Measurements from ENCODE around the gene C9orf72. TPM values are rescaled to one million over a fixed set of nuclear protein-coding genes. Genes with fewer than 3 reads are reported as not detected.

C9orf72 gene
- total and polyA plus RNA-seq, 2 experiments from 2014 or later, result 9.3 to 30.3 TPM

DNA sequence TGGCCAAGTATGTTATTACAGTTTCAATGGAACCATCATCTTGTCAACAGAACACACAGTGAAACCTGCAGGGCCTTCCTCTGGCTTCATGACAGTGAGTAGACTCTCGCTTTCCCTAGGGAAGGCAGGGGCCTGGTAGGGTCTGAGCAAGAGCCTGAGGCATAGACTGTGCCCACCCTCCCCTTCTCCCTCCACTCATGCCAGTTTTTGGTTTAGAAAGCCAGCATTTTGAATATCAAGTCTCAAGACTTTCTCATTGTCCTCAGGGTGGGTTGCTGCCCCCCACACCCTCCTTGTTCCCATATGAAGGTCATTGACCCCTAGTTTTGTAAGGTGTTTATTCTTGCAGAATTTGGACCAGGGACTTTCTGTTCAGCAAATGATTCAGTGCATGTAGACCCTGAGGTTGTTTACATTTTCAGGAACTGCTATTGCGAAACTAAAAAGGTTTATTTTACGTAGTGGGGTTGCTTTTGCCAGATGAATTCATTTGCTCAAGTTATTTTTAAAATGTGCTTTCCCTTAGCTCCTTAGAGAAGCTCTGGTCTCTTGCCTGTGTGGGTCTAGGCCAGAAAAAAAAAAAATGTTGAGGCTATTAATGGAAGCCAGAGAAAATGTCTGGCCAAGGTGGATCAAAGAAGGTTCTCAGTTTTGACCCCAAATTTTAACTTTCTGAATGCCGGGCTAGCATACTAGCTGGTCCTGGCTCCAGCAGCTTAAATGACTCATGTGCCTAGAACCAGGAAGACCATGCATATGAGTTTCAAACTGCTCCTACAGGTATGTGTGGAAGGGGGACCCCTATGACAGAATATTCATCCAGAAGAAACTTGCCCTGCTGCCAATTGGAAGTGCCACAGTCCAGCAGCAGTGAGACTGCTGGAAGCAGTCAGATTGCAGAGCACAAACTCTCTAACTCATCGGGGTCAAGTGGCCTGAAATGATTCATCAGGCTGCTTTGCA is 33.5 kb downstream of the C9orf72 start:
- Histone ChIP-seq H3K36me3 (replicated peaks; ENCODE audit: insufficient read depth, low read depth) (no peaks in the 10 kb centered on the region), H3K27me3 (no peaks in the 10 kb centered on the region), H3K9me3 (ENCODE audit: low read depth) (no peaks in the 10 kb centered on the region), H3K4me2 (peak overlapping the region; percentile 33), H3K4me3 (no peak overlapping the region), H3K79me2 (no peaks in the 10 kb centered on the region), H4K20me1 (ENCODE audit: insufficient read depth, poor library complexity, severe bottlenecking) (no peaks in the 10 kb centered on the region), H3K27ac (peak overlapping the region; percentile 80), H3K4me1 (ENCODE audit: insufficient read depth) (peaks cover 16% of the 10 kb centered on the region), H2AFZ (no peak overlapping the region), H3K9me2 (replicated peaks; ENCODE audit: insufficient read depth) (no peaks in the 10 kb centered on the region)
- 54% methylated on average over 5 of the region's 5 CpGs for WGBS (ENCODE audit: low lambda C conversion rate, missing lambda C conversion rate)
- peak; percentile 45 for DNase-seq (ENCODE audit: low spot score)
- TF ChIP-seq EZH2 (IDR thresholded peaks at IDR 0.05; ENCODE audit: borderline replicate concordance), result no peak
- TF ChIP-seq, protein P1, sequence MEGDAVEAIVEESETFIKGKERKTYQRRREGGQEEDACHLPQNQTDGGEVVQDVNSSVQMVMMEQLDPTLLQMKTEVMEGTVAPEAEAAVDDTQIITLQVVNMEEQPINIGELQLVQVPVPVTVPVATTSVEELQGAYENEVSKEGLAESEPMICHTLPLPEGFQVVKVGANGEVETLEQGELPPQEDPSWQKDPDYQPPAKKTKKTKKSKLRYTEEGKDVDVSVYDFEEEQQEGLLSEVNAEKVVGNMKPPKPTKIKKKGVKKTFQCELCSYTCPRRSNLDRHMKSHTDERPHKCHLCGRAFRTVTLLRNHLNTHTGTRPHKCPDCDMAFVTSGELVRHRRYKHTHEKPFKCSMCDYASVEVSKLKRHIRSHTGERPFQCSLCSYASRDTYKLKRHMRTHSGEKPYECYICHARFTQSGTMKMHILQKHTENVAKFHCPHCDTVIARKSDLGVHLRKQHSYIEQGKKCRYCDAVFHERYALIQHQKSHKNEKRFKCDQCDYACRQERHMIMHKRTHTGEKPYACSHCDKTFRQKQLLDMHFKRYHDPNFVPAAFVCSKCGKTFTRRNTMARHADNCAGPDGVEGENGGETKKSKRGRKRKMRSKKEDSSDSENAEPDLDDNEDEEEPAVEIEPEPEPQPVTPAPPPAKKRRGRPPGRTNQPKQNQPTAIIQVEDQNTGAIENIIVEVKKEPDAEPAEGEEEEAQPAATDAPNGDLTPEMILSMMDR (IDR thresholded peaks at IDR 0.05; ENCODE audit: poor library complexity), result no peak
- no peak for TF ChIP-seq EZH2phosphoT487 (IDR thresholded peaks at IDR 0.05; ENCODE audit: low read depth, severe bottlenecking, unreplicated experiment)

DNA sequence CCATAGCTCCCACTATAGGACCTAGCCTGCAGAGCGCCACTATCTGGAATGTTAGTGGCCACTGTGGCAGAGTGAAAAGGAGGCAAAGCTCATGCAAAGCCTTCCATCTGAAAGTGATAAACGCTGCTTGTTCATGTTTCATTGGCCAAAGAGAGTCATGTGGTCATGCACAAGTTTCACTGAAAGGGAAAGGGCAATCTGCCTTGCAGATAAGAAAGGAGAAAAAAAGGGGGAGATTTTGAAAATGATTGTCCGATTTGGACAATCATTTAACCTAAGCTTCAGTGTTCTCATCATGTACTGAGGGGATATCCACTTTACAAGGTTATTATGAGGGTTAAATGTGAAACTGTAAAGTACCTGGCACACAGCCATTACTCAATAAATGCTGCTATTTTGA is 34.6 kb downstream of the C9orf72 start:
- no peak for TF ChIP-seq EZH2 (IDR thresholded peaks at IDR 0.05; ENCODE audit: borderline replicate concordance)
- TF ChIP-seq, protein P1 (IDR thresholded peaks at IDR 0.05; ENCODE audit: poor library complexity), result no peak
- no peak for TF ChIP-seq EZH2phosphoT487 (IDR thresholded peaks at IDR 0.05; ENCODE audit: low read depth, severe bottlenecking, unreplicated experiment)
- H3K36me3 ChIP-seq (replicated peaks; ENCODE audit: insufficient read depth, low read depth), result no peaks in the 10 kb centered on the region
- no peaks in the 10 kb centered on the region for H4K20me1 ChIP-seq (ENCODE audit: insufficient read depth, poor library complexity, severe bottlenecking)
- H3K4me1 ChIP-seq (ENCODE audit: insufficient read depth), result peaks cover 16% of the 10 kb centered on the region
- no peak overlapping the region for H3K27ac ChIP-seq
- no peak for DNase-seq (ENCODE audit: low spot score)
- no peak overlapping the region for H2AFZ ChIP-seq
- 85% methylated on average over 3 of the region's 3 CpGs for WGBS (ENCODE audit: low lambda C conversion rate, missing lambda C conversion rate)
- H3K9me3 ChIP-seq (ENCODE audit: low read depth), result no peaks in the 10 kb centered on the region
- H3K4me3 ChIP-seq, result no peak overlapping the region
- no peaks in the 10 kb centered on the region for H3K27me3 ChIP-seq
- H3K4me2 ChIP-seq, result no peak overlapping the region
- H3K79me2 ChIP-seq, result no peaks in the 10 kb centered on the region
- H3K9me2 ChIP-seq (replicated peaks; ENCODE audit: insufficient read depth), result no peaks in the 10 kb centered on the region

DNA sequence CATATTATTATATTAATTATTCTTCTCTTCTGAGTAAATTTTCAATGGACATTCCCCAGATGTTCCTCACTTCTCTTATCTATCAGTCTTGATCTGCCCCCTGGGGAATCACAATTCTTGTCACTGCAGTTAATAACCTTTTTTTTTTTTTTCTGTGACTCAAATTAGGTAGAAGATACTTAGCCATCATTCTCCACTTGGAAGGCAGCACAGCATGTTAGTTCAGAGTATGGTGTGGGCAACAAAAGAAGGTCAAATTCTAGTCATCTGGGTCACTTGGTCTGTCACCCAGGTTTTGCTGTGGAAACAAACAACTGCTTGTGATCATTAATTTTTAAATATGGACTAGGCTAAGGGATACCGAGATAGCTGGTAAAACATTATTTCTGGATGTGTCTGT is 35.5 kb downstream of the C9orf72 start:
- no peak overlapping the region for H3K27ac ChIP-seq
- no peaks in the 10 kb centered on the region for H4K20me1 ChIP-seq (ENCODE audit: insufficient read depth, poor library complexity, severe bottlenecking)
- H3K27me3 ChIP-seq, result no peaks in the 10 kb centered on the region
- no peaks in the 10 kb centered on the region for H3K36me3 ChIP-seq (replicated peaks; ENCODE audit: insufficient read depth, low read depth)
- no peaks in the 10 kb centered on the region for H3K9me2 ChIP-seq (replicated peaks; ENCODE audit: insufficient read depth)
- H3K4me1 ChIP-seq (ENCODE audit: insufficient read depth), result peaks cover 16% of the 10 kb centered on the region
- H3K4me2 ChIP-seq, result no peak overlapping the region
- no peak for TF ChIP-seq EZH2phosphoT487 (IDR thresholded peaks at IDR 0.05; ENCODE audit: low read depth, severe bottlenecking, unreplicated experiment)
- H2AFZ ChIP-seq, result no peak overlapping the region
- H3K79me2 ChIP-seq, result no peaks in the 10 kb centered on the region
- no peak overlapping the region for H3K4me3 ChIP-seq
- H3K9me3 ChIP-seq (ENCODE audit: low read depth), result no peaks in the 10 kb centered on the region
- WGBS (ENCODE audit: low lambda C conversion rate, missing lambda C conversion rate), result 100% methylated on average over 1 of the region's 1 CpG
- no peak for DNase-seq (ENCODE audit: low spot score)

DNA sequence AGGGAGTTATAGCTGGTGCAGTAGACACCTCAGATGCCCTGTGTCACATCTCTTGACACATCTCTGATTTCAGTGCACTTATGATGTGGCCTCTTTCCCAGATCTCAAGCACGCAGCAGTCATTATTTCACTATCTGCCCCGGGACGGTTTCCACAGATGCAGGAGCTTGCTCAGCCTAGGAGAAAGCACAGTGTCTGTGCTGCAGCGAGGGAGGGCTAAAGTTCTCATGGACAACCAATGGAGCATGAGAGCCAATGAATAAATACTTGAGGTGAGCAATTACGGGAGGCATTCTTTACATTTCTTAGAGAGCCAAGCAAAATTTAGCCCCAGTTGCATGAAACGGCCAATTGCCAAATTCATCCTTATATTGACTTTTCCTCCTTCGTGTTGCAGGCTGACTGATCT is 36.2 kb downstream of the C9orf72 start:
- Histone ChIP-seq H3K27me3 (no peaks in the 10 kb centered on the region), H4K20me1 (ENCODE audit: insufficient read depth, poor library complexity, severe bottlenecking) (no peaks in the 10 kb centered on the region), H3K4me2 (no peak overlapping the region), H3K4me3 (no peak overlapping the region), H2AFZ (no peak overlapping the region), H3K36me3 (replicated peaks; ENCODE audit: insufficient read depth, low read depth) (no peaks in the 10 kb centered on the region), H3K79me2 (no peaks in the 10 kb centered on the region), H3K4me1 (ENCODE audit: insufficient read depth) (peaks cover 16% of the 10 kb centered on the region), H3K27ac (no peak overlapping the region), H3K9me3 (ENCODE audit: low read depth) (no peaks in the 10 kb centered on the region), H3K9me2 (replicated peaks; ENCODE audit: insufficient read depth) (no peaks in the 10 kb centered on the region)
- 84% methylated on average over 7 of the region's 7 CpGs for WGBS (ENCODE audit: low lambda C conversion rate, missing lambda C conversion rate)
- no peak for DNase-seq (ENCODE audit: low spot score)
- TF ChIP-seq EZH2 (IDR thresholded peaks at IDR 0.05; ENCODE audit: borderline replicate concordance) (no peak), EZH2phosphoT487 (IDR thresholded peaks at IDR 0.05; ENCODE audit: low read depth, severe bottlenecking, unreplicated experiment) (no peak)
- TF ChIP-seq, protein P1 (IDR thresholded peaks at IDR 0.05; ENCODE audit: poor library complexity), result no peak
